Esophagus squamous epithelium (tissue), 5 donors: ENCODE results near the gene MACROH2A2. TPM values are rescaled to one million over a fixed set of nuclear protein-coding genes. Genes with fewer than 3 reads are reported as not detected.

Experiments used
- DNase-seq: peaks from one replicate; lab custom pipeline; 2025; lab: John Stamatoyannopoulos, UW
- H3K27ac ChIP-seq, 4 donors: fragments of 200-600 bp; sonication (generic); one replicate each; pipeline ENCODE4 v1.5.1; 2016 to 2019; ENCODE audit warnings: mild to moderate bottlenecking in 1 of 4
- H3K27me3 ChIP-seq, 4 donors: fragments of 200-600 bp; sonication (generic); 1 replicate in 3 of 4; 2 replicates in 1 of 4; pipeline versions ENCODE4 v1.5.1 to v1.6.0; 2017 to 2021; ENCODE audit warnings: antibody characterized with exemption in 1 of 4
- H3K36me3 ChIP-seq, 3 donors: fragments of 200-600 bp; sonication (generic); one replicate each; pipeline ENCODE4 v1.5.1; 2016 to 2019
- H3K4me1 ChIP-seq, 3 donors: fragments of 200-600 bp; sonication (generic); one replicate each; pipeline ENCODE4 v1.5.1; 2017 to 2019
- H3K4me3 ChIP-seq, 4 donors: fragments of 200-600 bp; sonication (generic); 1 replicate in 3 of 4; 2 replicates in 1 of 4; pipeline ENCODE4 v1.5.1; 2016 to 2019; ENCODE audit warnings: mild to moderate bottlenecking in 2 of 4, moderate library complexity in 1 of 4
- H3K9me3 ChIP-seq, 3 donors: fragments of 200-600 bp; sonication (generic); one replicate each; pipeline ENCODE4 v1.5.1; 2016 to 2019
- CTCF ChIP-seq, 6 experiments: fragments of 450-650 bp in 4 of 6; fragments of 200-600 bp in 2 of 6; sonication (generic) in 2 of 6; IDR thresholded peaks; one replicate each; pipeline ENCODE4 v1.5.1; 2016 to 2019; ENCODE audit warnings: antibody characterized with exemption in 6 of 6, mild to moderate bottlenecking in 4 of 6, moderate library complexity in 4 of 6
- POLR2A ChIP-seq, 4 donors: fragments of 450-650 bp; IDR thresholded peaks; one replicate each; pipeline ENCODE4 v1.6.1; 2017; ENCODE audit warnings: antibody characterized with exemption in 4 of 4, mild to moderate bottlenecking in 4 of 4, moderate library complexity in 3 of 4
- WGBS, 2 donors: methylation state at CpG; one replicate each; pipeline ENCODE4 v1.1.5; 2018; 5-methylcytosine and 5-hydroxymethylcytosine counted together
- intact Hi-C: fragments of 100-400 bp; cut with DNase I; formaldehyde crosslinking; loops from one replicate; pipeline ENCODE4 v1.15.0; 2022
- total RNA-seq, 4 donors: library from RNA; depleted of rRNA; stranded (reverse); fragments of >200 nt; gene quantifications; one replicate each; pipeline ENCODE4 v1.1.0, GENCODE V29; 2016
- donor health status: DM: yes; HTN: yes; CAD: no.

MACROH2A2 gene
- total RNA-seq, 4 donors from 2014 or later = 19.8 to 32.0 (median 22.4) TPM

- DNase-seq = no peak
- no peak for TF ChIP-seq CTCF (IDR thresholded peaks at IDR 0.05)
- TF ChIP-seq POLR2A (IDR thresholded peaks at IDR 0.05) = no peak
- Histone ChIP-seq H3K27me3 (no peaks in the 10 kb centered on the region), H3K4me3 (no peak overlapping the region), H3K27ac (no peak overlapping the region), H3K36me3 (peaks cover 7 to 70% (median 13%) of the 10 kb centered on the region in 3 donors), H3K4me1 (peaks cover 0 to 53% (median 19%) of the 10 kb centered on the region in 3 donors), H3K9me3 (no peaks in the 10 kb centered on the region)
- intact Hi-C loops = no loop called here
- 34 to 52% methylated on average over 1 of the region's 1 CpG for WGBS, 2 donors
Measured at GRCh38 chr10:70160798-70161197, 108.2 kb downstream of the MACROH2A2 start.

Other genes with a start within 250 kb of the MACROH2A2 start
- 10 to 100 TPM in 2 of 4 donors, 1 to 10 TPM in 2; 4.9 to 13.4 (median 9.3) TPM for gene AIFM2, start 80.0 kb downstream of the MACROH2A2 start, total RNA-seq
- 10 to 100 TPM; 16.7 to 32.4 (median 21.9) TPM for gene TYSND1, start 93.9 kb downstream of the MACROH2A2 start, total RNA-seq
- 10 to 100 TPM; 27.3 to 62.4 (median 45.5) TPM for gene SAR1A, start 117.7 kb downstream of the MACROH2A2 start, total RNA-seq
- gene PPA1, start 180.6 kb downstream of the MACROH2A2 start, total RNA-seq = 100 to 1,000 TPM; 129 to 210 (median 157) TPM
- under 1 TPM in 2 of 4 donors, not detected in 2; 0.19 to 0.32 TPM for gene NPFFR1, start 231.2 kb downstream of the MACROH2A2 start, total RNA-seq